ENCODE data around the gene ZFP64.

DNA sequence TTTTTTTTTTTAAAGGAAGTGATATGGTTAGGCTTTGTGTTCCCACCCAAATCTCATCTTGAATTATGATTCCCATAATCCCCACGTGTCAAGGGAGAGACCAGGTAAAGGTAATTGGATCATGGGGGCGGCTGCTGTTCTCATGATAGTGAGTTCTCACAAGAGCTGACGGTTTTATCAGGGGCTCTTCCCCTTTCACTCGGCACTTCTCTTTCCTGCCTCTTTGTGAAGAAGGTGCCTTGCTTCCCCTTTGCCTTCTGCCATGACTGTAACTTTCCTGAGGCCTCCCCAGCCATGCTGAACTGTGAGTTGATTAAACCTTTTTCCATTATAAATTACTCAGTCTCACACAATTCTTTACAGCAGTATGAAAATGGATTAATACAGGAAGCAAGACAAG, 64.3 kb downstream of the ZFP64 start:
- no peak for TF ChIP-seq GATA2 (IDR thresholded peaks at IDR 0.05; ENCODE audit: low read depth, low read length)
- no peak for TF ChIP-seq GATA3 (IDR thresholded peaks at IDR 0.05; ENCODE audit: low read depth, low read length)
